HEK293 (cell line): ENCODE measurements around the gene VGLL3.

Experiments used
- CTCF ChIA-PET: fragments of 350-600 bp; formaldehyde crosslinking; extraction: SDS; loops from one replicate; lab custom pipeline; 2021; ENCODE audit warnings: antibody characterized with exemption; lab: Yijun Ruan, JAX
- POLR2A ChIA-PET: fragments of 300-600 bp; formaldehyde crosslinking; extraction: SDS; loops from one replicate; lab custom pipeline; 2020; ENCODE audit warnings: antibody characterized with exemption, inconsistent platforms; lab: Yijun Ruan, JAX
- H3K27ac ChIP-seq: fragments of 200-500 bp; sonication (Bioruptor generic); 2 replicates; pipeline ENCODE4 v1.5.1; 2014; ENCODE audit warnings: low read depth, low read length, control low read depth, inconsistent platforms; ENCODE audit errors: extremely low read depth
- H3K36me3 ChIP-seq, 2 experiments: fragments of 200-500 bp in 1 of 2; sonication (Bioruptor generic) in 1 of 2; 1 replicate in 1 of 2; 2 replicates in 1 of 2; pipeline ENCODE4 v1.5.1; 2014 to 2017; ENCODE audit warnings: inconsistent platforms in 2 of 2, low read length in 2 of 2; ENCODE audit not compliant: control insufficient read depth in 2 of 2, insufficient read depth in 1 of 2
- H3K4me1 ChIP-seq: fragments of 200-500 bp; sonication (Bioruptor generic); 2 replicates; pipeline ENCODE4 v1.5.1; 2014; ENCODE audit warnings: mild to moderate bottlenecking, low read length, inconsistent platforms; ENCODE audit not compliant: control insufficient read depth, insufficient read depth
- H3K4me3 ChIP-seq: 2 replicates; pipeline ENCODE4 v1.5.1; 2011; ENCODE audit warnings: low read depth, mild to moderate bottlenecking, control low read depth, low read length, moderate library complexity
- H3K9me3 ChIP-seq: fragments of 200-500 bp; sonication (Bioruptor generic); 2 replicates; pipeline ENCODE4 v1.5.1; 2014; ENCODE audit warnings: low read depth, low read length, inconsistent platforms; ENCODE audit not compliant: control insufficient read depth, insufficient read depth
- HOXD13 ChIP-seq: sonication (generic); formaldehyde crosslinking; IDR thresholded peaks from 2 replicates; pipeline ENCODE4 v1.8.0; 2022; ENCODE audit warnings: missing genetic modification reagents, borderline replicate concordance
- KLF10 ChIP-seq: fragments of 450-650 bp; IDR thresholded peaks from 2 replicates; pipeline ENCODE4 v1.5.1; 2018; ENCODE audit warnings: missing biosample characterization, mild to moderate bottlenecking, missing genetic modification characterization
- ZBTB17 ChIP-seq: fragments of 450-650 bp; formaldehyde crosslinking; IDR thresholded peaks from 2 replicates; pipeline ENCODE4 v1.5.1; 2016; ENCODE audit warnings: missing biosample characterization, missing genetic modification characterization
- ZNF121 ChIP-seq: fragments of 450-650 bp; formaldehyde crosslinking; IDR thresholded peaks from 2 replicates; pipeline ENCODE4 v1.5.1; 2016; ENCODE audit warnings: missing biosample characterization, missing genetic modification characterization
- ZNF155 ChIP-seq: fragments of 450-650 bp; formaldehyde crosslinking; IDR thresholded peaks from 2 replicates; pipeline ENCODE4 v1.5.1; 2016; ENCODE audit warnings: missing biosample characterization, missing genetic modification characterization
- ZNF549 ChIP-seq: fragments of 450-650 bp; IDR thresholded peaks from 2 replicates; pipeline ENCODE4 v1.5.1; 2018; ENCODE audit warnings: missing biosample characterization, missing genetic modification characterization, mild to moderate bottlenecking, inconsistent platforms, moderate library complexity
- ZNF600 ChIP-seq: fragments of 450-650 bp; formaldehyde crosslinking; IDR thresholded peaks from 2 replicates; pipeline ENCODE4 v1.5.1; 2016; ENCODE audit warnings: missing biosample characterization, missing genetic modification characterization
- ZNF629 ChIP-seq: fragments of 450-650 bp; formaldehyde crosslinking; IDR thresholded peaks from 2 replicates; pipeline ENCODE4 v1.5.1; 2017; ENCODE audit warnings: missing biosample characterization, missing genetic modification characterization
- TF ChIP-seq, protein P1 (sequence below): fragments of 450-650 bp; formaldehyde crosslinking; IDR thresholded peaks from 2 replicates; pipeline ENCODE4 v1.5.1; 2016; ENCODE audit warnings: missing biosample characterization, missing genetic modification characterization
- TF ChIP-seq, protein P2 (sequence below): fragments of 450-650 bp; formaldehyde crosslinking; optimal IDR thresholded peaks from 2 replicates; pipeline ENCODE3; 2016; ENCODE audit warnings: missing biosample characterization, mild to moderate bottlenecking, missing genetic modification characterization
- TF ChIP-seq, protein P3 (sequence below): fragments of 450-650 bp; formaldehyde crosslinking; IDR thresholded peaks from 2 replicates; pipeline ENCODE4 v1.5.1; 2016; ENCODE audit warnings: missing biosample characterization, missing genetic modification characterization, borderline replicate concordance
- TF ChIP-seq, protein P4 (sequence below): fragments of 450-650 bp; formaldehyde crosslinking; IDR thresholded peaks from 2 replicates; pipeline ENCODE4 v1.5.1; 2016; ENCODE audit warnings: missing biosample characterization, missing genetic modification characterization
- TF ChIP-seq, protein P5 (sequence below): IDR thresholded peaks from 2 replicates; pipeline ENCODE4 v1.6.1; 2011; ENCODE audit warnings: mild to moderate bottlenecking, low read depth, low read length, borderline replicate concordance
- TF ChIP-seq, protein P6 (sequence below): fragments of 450-650 bp; formaldehyde crosslinking; IDR thresholded peaks from 2 replicates; pipeline ENCODE4 v1.5.1; 2016; ENCODE audit warnings: missing biosample characterization, missing genetic modification characterization

VGLL3 gene

DNA sequence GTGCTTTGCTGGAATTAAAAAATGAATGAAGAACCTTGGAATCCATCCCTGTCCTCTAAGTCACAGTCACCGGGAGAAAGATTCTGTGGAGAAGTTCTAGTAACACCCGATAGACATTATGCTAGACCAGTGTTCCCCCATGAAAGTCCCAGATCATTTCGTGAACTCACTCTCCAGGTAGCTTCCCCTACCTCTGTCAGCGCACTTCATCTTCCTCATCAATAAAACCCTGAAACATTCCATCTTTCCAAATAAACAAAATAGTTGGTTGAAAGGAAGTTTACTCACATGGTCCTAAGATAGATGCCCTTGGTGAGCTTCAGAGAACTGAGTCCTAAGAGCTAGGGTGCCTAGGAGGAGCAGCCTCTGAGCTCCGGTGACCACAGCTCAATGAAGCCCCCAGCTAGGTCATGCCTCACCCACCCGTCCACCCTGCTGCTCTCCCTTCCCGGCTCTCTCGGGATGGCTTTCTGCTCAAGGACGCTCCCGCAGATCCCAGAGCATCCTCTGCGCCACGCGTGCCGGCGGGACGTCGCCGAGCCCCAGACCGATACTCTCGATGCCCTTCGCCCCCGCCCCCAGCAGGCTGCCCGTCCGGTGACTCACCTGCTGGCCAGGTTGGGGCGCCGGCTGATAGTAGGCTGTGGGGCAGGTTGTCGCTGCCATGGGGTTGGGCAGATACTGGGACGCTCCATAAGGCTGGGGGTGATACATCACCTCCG lies 776 bp downstream of the VGLL3 start (continued):
- TF ChIP-seq, protein P1, sequence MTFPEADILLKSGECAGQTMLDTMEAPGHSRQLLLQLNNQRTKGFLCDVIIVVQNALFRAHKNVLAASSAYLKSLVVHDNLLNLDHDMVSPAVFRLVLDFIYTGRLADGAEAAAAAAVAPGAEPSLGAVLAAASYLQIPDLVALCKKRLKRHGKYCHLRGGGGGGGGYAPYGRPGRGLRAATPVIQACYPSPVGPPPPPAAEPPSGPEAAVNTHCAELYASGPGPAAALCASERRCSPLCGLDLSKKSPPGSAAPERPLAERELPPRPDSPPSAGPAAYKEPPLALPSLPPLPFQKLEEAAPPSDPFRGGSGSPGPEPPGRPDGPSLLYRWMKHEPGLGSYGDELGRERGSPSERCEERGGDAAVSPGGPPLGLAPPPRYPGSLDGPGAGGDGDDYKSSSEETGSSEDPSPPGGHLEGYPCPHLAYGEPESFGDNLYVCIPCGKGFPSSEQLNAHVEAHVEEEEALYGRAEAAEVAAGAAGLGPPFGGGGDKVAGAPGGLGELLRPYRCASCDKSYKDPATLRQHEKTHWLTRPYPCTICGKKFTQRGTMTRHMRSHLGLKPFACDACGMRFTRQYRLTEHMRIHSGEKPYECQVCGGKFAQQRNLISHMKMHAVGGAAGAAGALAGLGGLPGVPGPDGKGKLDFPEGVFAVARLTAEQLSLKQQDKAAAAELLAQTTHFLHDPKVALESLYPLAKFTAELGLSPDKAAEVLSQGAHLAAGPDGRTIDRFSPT (tag by site-specific recombination), result peak; percentile 63
- TF ChIP-seq, protein P2, sequence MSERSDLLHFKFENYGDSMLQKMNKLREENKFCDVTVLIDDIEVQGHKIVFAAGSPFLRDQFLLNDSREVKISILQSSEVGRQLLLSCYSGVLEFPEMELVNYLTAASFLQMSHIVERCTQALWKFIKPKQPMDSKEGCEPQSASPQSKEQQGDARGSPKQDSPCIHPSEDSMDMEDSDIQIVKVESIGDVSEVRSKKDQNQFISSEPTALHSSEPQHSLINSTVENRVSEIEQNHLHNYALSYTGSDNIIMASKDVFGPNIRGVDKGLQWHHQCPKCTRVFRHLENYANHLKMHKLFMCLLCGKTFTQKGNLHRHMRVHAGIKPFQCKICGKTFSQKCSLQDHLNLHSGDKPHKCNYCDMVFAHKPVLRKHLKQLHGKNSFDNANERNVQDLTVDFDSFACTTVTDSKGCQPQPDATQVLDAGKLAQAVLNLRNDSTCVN, result peak; percentile 44
- TF ChIP-seq ZBTB17 (tag by site-specific recombination), result peak; percentile 91
- TF ChIP-seq, protein P3, sequence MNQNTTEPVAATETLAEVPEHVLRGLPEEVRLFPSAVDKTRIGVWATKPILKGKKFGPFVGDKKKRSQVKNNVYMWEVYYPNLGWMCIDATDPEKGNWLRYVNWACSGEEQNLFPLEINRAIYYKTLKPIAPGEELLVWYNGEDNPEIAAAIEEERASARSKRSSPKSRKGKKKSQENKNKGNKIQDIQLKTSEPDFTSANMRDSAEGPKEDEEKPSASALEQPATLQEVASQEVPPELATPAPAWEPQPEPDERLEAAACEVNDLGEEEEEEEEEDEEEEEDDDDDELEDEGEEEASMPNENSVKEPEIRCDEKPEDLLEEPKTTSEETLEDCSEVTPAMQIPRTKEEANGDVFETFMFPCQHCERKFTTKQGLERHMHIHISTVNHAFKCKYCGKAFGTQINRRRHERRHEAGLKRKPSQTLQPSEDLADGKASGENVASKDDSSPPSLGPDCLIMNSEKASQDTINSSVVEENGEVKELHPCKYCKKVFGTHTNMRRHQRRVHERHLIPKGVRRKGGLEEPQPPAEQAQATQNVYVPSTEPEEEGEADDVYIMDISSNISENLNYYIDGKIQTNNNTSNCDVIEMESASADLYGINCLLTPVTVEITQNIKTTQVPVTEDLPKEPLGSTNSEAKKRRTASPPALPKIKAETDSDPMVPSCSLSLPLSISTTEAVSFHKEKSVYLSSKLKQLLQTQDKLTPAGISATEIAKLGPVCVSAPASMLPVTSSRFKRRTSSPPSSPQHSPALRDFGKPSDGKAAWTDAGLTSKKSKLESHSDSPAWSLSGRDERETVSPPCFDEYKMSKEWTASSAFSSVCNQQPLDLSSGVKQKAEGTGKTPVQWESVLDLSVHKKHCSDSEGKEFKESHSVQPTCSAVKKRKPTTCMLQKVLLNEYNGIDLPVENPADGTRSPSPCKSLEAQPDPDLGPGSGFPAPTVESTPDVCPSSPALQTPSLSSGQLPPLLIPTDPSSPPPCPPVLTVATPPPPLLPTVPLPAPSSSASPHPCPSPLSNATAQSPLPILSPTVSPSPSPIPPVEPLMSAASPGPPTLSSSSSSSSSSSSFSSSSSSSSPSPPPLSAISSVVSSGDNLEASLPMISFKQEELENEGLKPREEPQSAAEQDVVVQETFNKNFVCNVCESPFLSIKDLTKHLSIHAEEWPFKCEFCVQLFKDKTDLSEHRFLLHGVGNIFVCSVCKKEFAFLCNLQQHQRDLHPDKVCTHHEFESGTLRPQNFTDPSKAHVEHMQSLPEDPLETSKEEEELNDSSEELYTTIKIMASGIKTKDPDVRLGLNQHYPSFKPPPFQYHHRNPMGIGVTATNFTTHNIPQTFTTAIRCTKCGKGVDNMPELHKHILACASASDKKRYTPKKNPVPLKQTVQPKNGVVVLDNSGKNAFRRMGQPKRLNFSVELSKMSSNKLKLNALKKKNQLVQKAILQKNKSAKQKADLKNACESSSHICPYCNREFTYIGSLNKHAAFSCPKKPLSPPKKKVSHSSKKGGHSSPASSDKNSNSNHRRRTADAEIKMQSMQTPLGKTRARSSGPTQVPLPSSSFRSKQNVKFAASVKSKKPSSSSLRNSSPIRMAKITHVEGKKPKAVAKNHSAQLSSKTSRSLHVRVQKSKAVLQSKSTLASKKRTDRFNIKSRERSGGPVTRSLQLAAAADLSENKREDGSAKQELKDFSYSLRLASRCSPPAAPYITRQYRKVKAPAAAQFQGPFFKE (tag by site-specific recombination), result no peak

DNA sequence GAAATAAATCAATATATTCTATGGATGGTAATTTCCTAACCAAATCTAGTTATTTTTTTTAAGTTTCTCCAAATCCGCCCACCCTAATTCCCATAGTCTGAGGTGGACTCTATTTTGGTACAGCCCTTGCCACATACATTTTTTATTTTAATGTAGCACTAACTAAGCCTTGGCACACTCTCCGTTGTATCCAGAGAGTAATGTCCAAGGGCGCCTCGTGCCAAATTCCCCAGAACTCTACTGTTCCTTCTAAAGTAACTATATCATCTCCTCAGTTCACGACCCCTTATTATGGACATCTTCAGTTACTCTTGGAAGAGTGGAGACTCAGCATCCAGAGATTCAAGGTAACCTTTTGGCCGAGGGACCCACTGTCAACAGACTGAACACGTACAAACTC lies 1.3 kb downstream of the VGLL3 start:
- POLR2A ChIA-PET, result interaction anchor here (1.5 kb wide), 1 partner anchor 12 kb away, joined by 4 read pairs; no protein-coding TSS in a partner anchor

More for the DNA sequence above, 1.3 kb downstream of the VGLL3 start:
- no peak overlapping the region for H3K27ac ChIP-seq
- no peaks in the 10 kb centered on the region for H3K9me3 ChIP-seq
- CTCF ChIA-PET, result no interaction called here
- H3K36me3 ChIP-seq, result no peaks in the 10 kb centered on the region
- peak overlapping the region; percentile 78 for H3K4me3 ChIP-seq
- TF ChIP-seq, protein P4, sequence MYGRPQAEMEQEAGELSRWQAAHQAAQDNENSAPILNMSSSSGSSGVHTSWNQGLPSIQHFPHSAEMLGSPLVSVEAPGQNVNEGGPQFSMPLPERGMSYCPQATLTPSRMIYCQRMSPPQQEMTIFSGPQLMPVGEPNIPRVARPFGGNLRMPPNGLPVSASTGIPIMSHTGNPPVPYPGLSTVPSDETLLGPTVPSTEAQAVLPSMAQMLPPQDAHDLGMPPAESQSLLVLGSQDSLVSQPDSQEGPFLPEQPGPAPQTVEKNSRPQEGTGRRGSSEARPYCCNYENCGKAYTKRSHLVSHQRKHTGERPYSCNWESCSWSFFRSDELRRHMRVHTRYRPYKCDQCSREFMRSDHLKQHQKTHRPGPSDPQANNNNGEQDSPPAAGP (tag by site-specific recombination), result no peak
- TF ChIP-seq ZNF155 (tag by site-specific recombination), result no peak
- TF ChIP-seq ZNF600 (tag by site-specific recombination), result no peak
- TF ChIP-seq, protein P5, sequence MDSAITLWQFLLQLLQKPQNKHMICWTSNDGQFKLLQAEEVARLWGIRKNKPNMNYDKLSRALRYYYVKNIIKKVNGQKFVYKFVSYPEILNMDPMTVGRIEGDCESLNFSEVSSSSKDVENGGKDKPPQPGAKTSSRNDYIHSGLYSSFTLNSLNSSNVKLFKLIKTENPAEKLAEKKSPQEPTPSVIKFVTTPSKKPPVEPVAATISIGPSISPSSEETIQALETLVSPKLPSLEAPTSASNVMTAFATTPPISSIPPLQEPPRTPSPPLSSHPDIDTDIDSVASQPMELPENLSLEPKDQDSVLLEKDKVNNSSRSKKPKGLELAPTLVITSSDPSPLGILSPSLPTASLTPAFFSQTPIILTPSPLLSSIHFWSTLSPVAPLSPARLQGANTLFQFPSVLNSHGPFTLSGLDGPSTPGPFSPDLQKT, result no peak
- TF ChIP-seq HOXD13 (CRISPR knock-in tag), result no peak
- TF ChIP-seq, protein P6, sequence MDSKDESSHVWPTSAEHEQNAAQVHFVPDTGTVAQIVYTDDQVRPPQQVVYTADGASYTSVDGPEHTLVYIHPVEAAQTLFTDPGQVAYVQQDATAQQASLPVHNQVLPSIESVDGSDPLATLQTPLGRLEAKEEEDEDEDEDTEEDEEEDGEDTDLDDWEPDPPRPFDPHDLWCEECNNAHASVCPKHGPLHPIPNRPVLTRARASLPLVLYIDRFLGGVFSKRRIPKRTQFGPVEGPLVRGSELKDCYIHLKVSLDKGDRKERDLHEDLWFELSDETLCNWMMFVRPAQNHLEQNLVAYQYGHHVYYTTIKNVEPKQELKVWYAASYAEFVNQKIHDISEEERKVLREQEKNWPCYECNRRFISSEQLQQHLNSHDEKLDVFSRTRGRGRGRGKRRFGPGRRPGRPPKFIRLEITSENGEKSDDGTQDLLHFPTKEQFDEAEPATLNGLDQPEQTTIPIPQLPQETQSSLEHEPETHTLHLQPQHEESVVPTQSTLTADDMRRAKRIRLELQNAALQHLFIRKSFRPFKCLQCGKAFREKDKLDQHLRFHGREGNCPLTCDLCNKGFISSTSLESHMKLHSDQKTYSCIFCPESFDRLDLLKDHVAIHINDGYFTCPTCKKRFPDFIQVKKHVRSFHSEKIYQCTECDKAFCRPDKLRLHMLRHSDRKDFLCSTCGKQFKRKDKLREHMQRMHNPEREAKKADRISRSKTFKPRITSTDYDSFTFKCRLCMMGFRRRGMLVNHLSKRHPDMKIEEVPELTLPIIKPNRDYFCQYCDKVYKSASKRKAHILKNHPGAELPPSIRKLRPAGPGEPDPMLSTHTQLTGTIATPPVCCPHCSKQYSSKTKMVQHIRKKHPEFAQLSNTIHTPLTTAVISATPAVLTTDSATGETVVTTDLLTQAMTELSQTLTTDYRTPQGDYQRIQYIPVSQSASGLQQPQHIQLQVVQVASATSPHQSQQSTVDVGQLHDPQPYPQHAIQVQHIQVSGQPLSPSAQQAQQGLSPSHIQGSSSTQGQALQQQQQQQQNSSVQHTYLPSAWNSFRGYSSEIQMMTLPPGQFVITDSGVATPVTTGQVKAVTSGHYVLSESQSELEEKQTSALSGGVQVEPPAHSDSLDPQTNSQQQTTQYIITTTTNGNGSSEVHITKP, result no peak
- TF ChIP-seq ZNF629, result no peak
- no peak for TF ChIP-seq ZNF549 (tag by site-specific recombination)
- TF ChIP-seq ZNF121 (tag by site-specific recombination), result no peak
- no peak for TF ChIP-seq KLF10 (tag by site-specific recombination)
- H3K4me1 ChIP-seq, result no peaks in the 10 kb centered on the region
